Mammary epithelial cell (primary cell): ENCODE results near the gene TEX44.

Source experiments
- CTCF ChIP-seq, 2 donors: IDR thresholded peaks in 1 of 2; conservative IDR thresholded peaks in 1 of 2; 2 replicates each; pipeline ENCODE4 v1.5.1; 2011 to 2012; ENCODE audit warnings: inconsistent platforms in 2 of 2, low read length in 2 of 2, mild to moderate bottlenecking in 2 of 2, control low read depth in 1 of 2, low read depth in 1 of 2; ENCODE audit not compliant: insufficient read depth in 1 of 2; ENCODE audit errors: extremely low read depth in 1 of 2
- EZH2 ChIP-seq: IDR thresholded peaks from 2 replicates; pipeline ENCODE4 v1.6.1; 2012; ENCODE audit warnings: low read length, inconsistent platforms, borderline replicate concordance

- TF ChIP-seq CTCF (conservative IDR thresholded peaks at IDR 0.05 in 1 of 2, IDR thresholded peaks at IDR 0.05 in 1 of 2; ENCODE audit: extremely low read depth in 1 of 2, insufficient read depth in 1 of 2, low read depth in 1 of 2, low read length in 2 of 2) (no peak), EZH2 (no peak)
These were observed 11.5 kb downstream of the TEX44 start for GRCh38 chr2:231604101-231604684.
